Testis (tissue), 2 donors: ENCODE data around the gene MYOM1.
A peak's percentile ranks its signal among the peaks of the same experiment; 100 is the strongest.

Experiments
- CTCF ChIP-seq, 3 experiments: fragments of 450-650 bp in 2 of 3; fragments of 200-600 bp in 1 of 3; sonication (generic) in 1 of 3; IDR thresholded peaks; one replicate each; pipeline ENCODE4 v1.5.1; 2016 to 2019; ENCODE audit warnings: antibody characterized with exemption in 3 of 3, mild to moderate bottlenecking in 2 of 3, moderate library complexity in 1 of 3
- POLR2A ChIP-seq: fragments of 450-650 bp; IDR thresholded peaks from one replicate; pipeline ENCODE4 v1.6.1; 2017; ENCODE audit warnings: antibody characterized with exemption, mild to moderate bottlenecking, moderate library complexity

GRCh38 chr18:3238742-3239141, 19.0 kb upstream of the MYOM1 start:
- TF ChIP-seq CTCF (IDR thresholded peaks at IDR 0.05) (peak in 1 of 3 experiments; percentile 40), POLR2A (no peak)
